GM10847 (cell line): Measurements from ENCODE around the gene ANLN.

Source experiments
- POLR2A ChIP-seq: IDR thresholded peaks from 2 replicates; pipeline ENCODE4 v1.6.1; 2011; ENCODE audit not compliant: insufficient read length; ENCODE audit errors: extremely low read depth

ANLN gene

DNA sequence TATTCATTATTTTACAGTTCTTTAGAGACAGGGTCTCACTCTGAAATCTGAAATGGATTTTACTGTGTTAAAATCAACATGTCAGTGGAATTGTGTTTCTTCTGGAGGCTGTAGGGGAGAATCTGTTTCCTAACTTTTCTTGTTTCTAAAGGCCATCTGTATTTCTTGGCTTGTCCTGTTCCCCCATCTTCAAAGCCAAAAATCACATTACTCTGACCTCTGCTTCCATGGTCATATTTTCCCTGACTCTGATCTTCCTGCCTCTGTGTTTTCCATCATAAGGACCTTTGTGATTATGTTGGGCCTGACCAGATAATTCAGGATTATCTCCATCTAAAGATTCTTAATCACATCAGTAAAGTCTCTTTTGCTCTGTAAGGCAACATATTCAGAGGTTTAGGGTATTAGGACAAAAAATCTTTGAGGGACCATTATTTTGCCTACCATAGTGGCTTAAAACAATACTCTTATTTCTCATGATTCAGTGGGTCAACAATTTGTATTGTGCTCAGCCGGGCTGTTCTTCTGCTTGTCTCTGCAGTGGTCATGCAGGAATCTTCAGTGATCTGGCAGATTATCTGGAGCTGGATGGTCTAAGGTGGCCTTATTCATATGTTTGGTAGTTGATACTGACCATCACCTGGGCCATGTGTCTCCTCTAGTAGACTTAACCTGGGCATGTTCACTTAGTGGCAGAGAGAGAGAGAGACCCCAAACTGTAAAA is 5.7 kb downstream of the ANLN start:
- TF ChIP-seq POLR2A = no peak

DNA sequence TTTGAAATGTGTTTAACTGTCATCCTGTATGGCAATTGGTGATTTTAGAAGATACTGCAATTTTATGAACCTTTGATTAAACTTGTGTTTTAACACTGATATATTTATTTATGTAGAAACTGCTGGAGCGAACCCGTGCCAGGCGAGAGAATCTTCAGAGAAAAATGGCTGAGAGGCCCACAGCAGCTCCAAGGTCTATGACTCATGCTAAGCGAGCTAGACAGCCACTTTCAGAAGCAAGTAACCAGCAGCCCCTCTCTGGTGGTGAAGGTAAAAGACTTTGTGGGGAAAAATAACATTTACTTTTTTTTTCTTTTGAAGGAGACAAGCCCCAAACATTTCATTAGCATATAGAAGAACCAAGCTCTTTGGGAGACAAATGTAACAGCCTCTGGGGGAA is 6.5 kb downstream of the ANLN start:
- TF ChIP-seq POLR2A = no peak

DNA sequence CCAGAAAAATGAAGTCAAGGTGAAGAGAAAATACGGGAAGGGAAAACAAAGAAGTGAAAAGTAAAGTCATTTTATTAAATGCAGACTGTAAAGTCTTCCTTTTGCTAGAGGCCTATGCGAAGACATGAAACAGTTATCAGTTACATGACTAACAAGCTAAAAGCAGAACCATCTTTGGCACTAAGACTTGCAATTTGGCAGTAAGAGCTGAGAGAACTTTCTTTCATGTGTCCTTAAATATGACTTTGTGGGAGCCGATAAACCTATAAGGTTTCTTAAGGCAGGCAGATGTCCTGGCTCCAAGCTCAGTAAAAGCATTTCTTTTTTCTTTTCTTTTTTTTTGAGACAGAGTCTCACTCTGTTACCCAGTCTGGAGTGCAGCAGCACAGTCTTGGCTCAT is 10.4 kb downstream of the ANLN start:
- TF ChIP-seq POLR2A = no peak

DNA sequence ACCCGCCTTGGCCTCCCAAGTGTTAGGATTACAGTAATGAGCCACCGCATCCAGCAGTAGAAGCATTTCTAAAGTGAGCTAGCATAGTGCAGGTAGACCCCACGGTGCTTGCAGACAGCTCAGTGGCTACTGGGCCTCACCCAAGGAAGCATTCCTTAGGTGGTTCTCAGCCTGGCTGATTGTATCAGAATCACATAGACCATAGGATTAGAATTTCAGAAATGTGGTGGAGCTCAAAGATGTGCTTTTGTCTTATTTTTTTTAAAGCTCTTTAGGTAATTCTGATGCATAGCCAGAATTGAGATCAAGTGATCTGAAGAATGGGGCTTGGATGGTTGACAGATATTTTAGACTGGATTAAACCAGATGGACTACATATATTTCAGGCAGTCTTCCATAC is 10.9 kb downstream of the ANLN start:
- no peak for TF ChIP-seq POLR2A

DNA sequence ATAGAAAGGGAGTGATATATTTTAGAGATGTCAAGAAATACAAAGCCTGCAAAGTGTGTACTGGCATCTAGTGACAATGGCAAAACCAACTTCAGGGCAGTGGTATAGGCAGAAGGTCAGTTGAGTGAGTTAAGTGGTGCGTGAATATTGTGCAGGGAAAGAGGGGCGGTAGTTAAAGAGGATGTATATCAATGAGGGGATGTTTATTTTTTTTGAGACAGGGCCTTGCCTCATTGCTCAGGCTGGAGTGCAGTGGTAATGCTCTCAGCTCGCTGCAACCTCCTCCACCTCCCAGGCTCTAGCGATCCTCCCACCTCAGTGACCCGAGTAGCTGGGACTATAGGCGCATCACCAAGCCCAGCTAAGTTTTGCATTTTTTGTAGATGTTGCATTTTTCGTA is 13.8 kb downstream of the ANLN start:
- TF ChIP-seq POLR2A = no peak

DNA sequence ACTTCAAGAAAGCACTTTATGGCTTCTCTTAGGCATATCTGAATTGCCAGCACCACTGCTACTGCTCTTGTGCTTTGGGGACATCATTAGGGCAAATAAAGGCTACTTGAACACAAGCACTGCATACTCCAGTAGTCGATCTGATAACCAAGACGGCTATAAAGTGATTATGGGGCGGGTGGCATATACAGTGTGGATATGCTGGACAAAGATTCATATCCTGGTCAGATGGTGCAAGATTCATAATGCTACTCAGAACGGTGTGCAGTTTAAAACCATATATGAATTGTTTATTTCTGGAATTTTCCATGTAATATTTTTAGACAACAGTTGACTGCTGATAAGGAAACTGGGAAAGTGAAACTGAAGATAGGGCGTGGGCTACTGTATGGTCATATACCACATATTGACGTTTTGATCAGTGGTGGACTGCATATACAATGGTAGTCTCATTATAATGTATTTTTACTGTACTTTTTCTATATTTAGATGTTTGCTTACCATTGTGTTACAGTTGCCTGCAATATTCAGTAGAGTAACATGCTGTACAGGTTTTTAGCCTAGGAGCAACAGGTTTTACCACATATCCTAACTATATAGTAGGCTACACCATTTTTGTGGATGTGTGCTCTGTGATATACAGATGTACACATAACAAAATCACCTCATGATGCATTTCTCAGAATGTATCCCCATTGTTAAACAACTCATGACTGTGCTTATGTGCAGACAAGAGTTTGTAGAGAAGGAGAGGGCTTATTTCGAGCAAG is 15.2 kb downstream of the ANLN start:
- TF ChIP-seq POLR2A = no peak

DNA sequence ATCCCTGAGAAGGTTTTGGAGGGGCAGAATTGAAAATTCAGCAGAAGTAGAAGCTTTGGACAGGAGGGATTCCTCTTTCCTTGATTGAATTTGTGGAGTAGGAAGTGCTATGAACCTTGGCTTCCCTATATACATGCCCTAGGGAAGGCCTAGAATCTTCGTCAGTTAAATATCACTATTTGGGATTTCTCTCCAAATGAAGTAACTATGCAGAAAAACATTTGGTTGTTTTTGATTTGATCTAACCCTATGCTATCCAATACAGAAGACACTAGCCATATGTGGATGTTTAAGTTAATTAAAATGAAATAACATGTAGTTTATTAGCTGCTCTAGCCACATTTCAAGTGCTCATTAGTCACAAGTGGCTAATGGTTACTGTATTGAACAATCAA is 15.7 kb downstream of the ANLN start:
- TF ChIP-seq POLR2A = no peak

DNA sequence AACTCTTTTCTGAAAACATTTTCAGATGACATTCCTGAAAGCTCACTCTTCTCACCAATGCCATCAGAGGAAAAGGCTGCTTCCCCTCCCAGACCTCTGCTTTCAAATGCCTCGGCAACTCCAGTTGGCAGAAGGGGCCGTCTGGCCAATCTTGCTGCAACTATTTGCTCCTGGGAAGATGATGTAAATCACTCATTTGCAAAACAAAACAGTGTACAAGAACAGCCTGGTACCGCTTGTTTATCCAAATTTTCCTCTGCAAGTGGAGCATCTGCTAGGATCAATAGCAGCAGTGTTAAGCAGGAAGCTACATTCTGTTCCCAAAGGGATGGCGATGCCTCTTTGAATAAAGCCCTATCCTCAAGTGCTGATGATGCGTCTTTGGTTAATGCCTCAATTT is 16.5 kb downstream of the ANLN start:
- TF ChIP-seq POLR2A = no peak

DNA sequence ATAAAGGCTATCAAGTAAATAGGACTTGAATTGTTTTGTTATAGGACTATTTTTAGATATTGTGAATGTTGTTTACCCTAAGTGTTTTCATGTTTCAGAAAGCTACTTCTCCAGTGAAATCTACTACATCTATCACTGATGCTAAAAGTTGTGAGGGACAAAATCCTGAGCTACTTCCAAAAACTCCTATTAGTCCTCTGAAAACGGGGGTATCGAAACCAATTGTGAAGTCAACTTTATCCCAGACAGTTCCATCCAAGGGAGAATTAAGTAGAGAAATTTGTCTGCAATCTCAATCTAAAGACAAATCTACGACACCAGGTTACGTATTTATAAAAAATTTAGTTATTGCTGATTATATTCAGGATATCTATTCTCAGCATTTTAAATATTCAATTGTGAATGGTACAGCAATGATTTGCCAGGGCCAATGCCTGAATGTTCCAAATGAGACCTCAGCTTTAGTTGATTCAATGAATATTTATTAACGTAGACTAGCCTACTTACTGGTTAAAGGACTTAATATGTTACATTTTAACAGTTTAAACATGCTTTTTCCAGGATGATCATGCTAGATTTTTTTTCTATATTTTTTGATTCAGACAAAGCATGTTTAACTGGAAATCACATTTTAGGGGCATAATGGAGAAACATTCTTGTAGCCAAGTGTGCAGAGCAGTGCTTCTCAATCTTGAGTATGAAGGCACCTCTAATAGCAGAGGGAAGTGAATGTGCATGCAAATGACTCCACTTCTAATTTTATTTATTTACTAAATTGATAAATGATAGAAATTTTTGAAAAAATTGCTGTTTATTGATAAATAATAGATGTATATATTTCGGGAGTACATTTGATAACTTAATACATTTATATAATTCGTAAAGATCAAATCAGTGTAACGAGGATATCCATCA is 18.2 kb downstream of the ANLN start:
- no peak for TF ChIP-seq POLR2A

DNA sequence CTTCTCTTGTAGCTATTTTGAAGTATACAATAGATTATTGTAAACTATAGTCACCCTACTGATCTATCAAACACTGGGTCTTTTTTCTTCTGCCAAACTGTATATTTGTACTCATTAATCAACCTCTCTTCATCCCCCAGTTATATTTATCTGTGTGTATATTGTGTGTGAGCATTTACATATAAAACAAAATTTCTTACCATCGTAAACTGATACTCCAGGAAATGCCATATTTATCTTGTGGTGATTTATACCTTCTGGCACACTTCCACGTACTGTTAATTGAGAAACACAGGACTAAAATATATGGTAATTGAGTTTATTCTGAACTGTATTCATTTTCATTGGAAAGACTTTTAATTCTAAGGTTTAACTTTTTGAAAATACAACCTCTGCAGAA is 18.9 kb downstream of the ANLN start:
- no peak for TF ChIP-seq POLR2A

DNA sequence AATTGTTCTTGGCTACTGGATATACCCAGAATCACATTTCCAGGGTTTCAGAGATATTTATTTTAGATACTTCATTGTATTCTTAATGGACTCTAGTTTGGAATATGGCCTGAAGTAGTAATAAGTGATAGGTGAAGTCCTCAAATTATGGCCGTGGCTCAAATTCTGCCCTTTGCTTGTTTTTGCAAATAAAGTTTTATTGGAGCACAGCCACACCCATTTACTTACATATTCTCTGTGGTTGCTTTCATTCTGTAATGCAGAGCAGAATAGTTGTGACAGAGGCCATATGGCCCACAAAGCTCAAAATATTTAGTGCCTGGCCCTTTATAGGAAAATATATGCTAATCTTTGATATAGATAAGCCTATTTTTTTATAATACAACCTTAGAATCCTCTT is 19.5 kb downstream of the ANLN start:
- TF ChIP-seq POLR2A = no peak

DNA sequence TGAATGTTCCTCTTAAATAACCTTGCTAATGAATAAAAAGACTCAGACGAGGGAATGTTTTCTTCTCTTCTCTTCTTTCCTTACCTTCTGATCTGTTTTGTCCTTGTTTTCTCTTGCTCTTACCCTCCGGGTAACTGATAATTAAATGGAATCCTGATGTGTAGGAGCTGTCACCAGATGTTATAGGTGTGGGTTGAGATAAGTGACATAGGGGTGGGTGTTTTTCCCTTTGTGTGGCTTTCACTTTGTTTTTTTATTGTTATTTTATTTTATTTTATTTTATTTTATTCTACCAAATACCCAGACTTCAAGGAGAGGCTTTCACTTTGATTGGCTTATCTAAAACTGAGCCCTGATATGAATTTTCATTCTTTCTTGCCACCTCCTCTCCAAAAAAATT is 25.5 kb downstream of the ANLN start:
- no peak for TF ChIP-seq POLR2A

DNA sequence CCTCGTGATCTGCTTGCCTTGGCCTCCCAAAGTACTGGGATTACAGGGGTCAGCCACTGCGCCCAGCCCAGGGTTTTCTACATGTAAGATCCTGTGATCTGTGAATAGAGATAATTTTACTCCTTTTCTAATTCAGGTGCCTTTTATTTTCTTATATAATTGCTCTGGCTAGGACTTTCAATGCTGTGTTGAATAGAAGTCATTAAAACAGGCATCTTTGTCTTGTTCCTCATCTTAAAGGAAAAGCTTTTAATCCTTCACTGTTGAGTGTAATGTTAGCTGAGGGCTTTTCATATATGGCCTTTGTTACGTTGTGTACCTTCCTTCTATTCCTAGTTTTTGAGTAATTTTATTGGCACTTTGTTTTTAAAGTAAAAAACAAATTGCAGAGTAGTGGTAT is 26.6 kb downstream of the ANLN start:
- no peak for TF ChIP-seq POLR2A

DNA sequence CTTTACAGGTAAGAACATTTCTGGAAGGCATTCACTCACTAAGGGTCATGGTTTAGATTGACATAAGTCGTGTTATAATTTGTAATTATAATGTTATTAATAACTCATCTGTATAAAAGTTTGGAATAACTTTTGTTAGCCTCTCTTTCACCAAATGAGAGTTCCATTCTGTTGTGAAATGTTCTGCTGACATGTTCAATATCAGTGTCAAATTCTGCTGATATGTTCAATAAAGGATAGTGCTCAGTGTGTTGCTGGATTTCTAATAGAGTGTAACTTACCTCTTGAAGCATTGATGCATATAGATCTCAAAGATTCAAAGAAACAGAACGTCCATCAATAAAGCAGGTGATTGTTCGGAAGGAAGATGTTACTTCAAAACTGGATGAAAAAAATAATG is 30.6 kb downstream of the ANLN start:
- no peak for TF ChIP-seq POLR2A

DNA sequence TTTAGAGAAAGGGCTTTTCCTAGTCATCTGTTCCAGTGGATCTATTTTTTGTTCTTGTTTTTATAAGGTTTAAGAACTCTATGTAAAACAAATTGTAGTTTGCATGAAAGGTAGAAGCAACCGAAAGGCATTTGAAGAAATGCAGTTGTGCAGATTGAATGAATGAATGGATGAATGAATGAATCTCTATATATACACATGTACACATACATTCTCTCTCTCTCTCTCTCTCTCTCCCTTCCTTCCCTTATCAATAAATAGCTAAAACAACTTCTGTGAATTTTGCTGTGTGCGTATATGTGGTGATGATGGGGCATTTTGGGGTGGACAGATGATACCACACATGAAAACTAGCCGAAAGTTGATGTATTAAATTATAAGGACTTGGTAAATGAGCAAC is 32.4 kb downstream of the ANLN start:
- TF ChIP-seq POLR2A = no peak

DNA sequence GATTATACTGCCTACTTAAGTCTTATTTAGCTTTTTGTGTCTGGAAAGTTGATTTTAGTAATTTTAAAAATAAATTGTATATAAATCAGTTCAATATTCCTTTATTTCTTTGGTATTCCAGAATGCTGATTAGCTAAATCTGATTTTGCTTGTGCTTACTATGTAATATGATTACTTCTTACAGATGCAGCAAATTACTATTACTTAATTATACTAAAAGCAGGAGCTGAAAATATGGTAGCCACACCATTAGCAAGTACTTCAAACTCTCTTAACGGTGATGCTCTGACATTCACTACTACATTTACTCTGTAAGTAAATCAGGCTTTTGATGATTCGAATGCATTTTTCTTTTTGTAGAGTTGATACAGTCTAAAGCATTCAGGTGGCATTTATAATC is 34.0 kb downstream of the ANLN start:
- no peak for TF ChIP-seq POLR2A
